NCI-H2196 (cell line): ENCODE measurements around the gene JMJD7.
A peak's percentile ranks its signal among the peaks of the same experiment; 100 is the strongest.

Source experiments
- DNase-seq: peaks from one replicate; lab custom pipeline; 2025; ENCODE audit not compliant: unreplicated experiment; lab: John Stamatoyannopoulos, UW

Gene JMJD7

DNA sequence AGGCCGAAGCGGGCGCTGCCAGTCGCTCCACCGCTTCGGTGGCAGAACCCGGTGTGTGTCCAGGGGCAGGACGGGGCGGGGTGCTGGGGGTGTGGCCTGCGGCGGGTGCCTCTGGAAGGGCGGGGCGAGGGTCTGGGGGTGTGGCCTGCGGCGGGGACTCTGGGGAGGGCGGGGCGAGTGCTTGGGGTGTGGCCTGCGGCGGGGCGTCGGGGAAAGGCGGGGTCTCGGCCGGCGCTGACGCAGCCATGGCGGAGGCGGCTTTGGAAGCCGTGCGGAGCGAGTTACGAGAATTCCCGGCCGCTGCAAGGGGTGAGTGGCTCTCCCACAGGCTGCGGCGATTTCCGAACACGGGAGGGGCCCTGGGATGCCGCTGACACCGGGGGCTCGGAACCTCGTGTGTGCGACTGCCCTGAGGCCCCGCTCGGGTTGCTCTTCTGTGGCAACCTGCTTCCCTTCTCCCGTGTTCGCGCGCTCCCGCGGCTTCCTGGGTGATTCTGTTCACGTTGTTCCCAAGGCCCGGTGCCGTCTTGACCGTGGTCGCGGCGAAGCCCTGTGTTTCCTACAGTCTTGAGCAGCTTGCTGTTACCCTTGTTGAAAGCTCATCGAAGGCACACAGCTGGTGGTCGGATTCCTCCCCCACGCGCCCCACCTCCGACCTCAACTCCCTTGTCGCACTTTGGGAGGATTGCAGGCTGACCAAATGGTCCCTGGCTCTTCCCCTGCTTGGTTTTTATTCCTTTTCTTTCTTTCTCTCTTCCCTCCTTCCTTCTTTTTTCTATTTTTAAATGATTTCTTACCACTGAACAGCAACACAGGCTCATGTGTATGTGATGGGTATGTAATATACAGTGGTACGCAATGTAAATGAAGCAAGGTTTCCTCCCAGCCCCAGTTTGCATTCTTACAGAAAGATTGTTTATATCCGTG lies at the start of gene JMJD7:
JMJD7 (plus strand) TSS at position 213 of the 927 bp plus-strand sequence; CDS start at position 246, 33 bp downstream.
- peak; percentile 71 for DNase-seq

DNA sequence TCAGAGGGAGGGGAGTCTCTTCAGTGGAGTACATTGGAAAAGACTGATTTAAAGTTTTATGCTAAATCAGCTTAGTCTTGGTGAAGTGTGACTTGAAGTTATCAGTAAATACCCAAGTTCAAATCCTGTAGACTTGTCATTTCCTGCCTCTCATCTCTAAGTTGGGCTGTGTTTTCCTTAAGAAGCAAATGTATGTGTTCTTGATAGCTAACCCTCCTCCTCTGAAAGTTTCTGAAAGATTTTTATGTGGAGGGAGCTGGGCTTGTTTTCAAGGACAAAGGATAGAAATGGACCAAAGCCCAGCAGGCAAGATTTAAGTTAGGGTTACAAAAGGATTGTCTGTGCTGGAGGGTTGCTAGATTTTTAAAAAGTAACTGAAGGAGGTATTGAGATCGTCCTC lies 49.4 kb upstream of the JMJD7 start:
- DNase-seq, result no peak

DNA sequence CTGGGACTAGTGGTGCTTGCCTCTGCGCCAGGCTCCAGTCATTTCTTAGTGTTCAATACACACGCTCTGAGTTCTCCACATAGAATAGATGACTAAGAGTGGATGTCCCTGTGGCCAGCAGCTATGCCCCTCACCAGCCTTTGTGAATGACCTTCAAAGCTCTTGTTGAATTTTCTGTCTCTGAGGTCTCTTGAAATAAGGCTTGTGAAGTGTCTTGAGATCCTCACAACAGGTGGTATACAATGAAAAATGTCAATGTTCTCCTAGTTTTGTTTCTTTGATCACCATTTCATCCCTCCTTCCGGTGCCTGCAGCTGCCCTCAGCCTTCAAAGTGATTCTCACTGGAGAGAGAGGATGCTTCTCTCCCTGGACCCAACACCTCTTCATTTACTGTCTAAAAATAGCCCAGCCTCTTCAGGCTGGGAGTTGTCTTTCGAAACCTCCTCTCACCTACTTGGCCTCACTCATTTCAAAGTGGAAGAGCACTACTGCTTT lies 48.2 kb upstream of the JMJD7 start:
- no peak for DNase-seq

DNA sequence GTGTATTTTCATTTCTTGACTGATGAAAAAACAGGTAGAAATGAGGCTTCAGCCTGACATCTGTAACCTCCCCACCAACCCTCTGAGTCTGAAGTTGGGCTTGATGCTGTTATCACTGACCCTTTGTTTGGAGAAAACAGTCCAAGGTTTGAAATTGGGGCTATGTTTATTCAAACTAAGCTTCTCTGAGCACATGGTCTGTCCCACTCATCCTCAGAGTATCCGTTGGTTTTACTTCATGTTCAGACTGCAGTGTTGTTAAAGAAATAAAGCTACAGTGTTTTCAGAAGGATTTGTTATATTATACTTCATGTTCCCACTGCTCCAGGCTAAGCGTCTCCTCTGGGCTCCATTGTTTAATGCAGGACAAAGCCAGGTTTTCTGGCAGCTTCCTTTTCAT lies 47.6 kb upstream of the JMJD7 start:
- no peak for DNase-seq

DNA sequence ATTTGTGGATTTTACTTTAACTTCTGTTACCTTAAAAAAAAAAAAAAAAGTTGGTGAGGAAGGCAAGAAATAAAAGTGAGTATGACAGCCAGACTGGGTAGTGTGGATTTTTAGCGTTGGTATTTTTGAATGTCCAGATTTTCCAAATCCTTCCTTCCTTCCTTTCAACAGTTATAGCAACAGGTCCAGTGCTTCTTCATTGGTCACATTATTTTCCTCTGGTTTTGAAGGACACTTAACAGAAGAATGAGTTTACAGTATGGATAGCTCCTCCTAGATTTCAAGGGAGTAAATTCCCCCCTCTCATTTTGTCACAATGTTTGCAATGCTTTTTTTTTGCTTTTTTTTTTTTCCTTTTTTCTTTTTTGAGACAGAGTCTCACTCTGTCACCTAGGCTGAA lies 47.2 kb upstream of the JMJD7 start:
- DNase-seq, result no peak

DNA sequence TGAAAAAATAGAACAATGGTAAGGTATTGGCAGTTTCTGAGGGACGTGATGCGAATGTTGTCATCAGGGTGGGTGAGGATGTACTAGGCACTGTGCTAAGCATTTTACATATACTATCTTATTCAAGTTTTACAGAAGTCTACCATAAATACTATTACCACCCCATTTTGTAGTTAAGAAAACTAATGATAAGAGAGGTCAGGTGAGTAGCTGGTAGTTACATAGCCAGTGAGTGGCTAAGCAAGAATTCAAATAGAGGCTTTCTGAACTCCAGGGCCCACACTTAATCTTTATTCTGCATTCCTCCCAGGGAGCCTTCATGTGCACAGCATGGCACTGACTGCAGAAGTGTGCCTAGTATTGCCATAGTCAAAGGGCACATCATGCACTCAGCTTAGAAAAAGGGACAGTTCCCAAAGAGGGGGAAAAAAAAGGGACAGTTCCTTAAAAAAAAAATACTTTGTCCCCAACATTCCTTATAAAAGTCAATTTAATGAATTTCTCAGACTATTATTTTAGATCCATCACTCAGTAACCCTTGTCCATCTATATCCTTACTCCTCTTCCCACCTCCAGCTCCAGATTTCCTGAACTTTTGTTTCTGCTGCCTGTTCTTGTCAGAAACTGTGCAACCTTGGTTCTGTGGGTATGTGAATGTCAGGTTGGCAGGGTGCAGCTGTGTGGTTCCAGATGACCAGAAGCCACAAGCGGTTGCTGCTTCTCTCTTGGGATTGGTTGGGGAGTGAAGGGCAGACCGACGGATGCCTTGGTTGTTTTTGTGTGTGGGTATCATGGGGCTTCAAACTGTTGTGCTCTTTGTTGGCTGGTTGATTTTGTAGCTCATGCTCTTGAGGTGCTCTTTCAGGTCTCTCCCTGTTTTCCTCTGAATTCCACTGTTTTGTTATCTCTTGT lies 45.3 kb upstream of the JMJD7 start:
- DNase-seq, result no peak

DNA sequence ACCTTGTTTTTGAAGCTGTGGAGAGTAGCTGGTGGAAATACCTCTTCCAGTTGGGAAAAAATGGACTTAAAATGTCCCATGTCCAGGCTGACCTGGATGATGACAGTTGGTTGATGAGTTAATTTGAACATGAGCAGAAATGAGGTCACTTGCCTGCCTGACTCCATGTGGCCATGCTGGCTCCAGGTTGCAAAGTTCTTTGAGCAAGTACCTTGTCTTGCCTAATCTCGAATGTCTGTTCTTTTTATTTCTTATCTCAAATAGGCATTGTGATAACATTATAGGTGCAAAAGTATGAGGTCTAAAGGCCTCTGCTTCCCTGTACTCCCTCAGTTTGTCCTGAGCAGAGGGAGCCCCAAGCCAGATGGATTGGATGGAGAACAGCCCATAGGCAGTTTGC lies 44.6 kb upstream of the JMJD7 start:
- DNase-seq, result no peak

DNA sequence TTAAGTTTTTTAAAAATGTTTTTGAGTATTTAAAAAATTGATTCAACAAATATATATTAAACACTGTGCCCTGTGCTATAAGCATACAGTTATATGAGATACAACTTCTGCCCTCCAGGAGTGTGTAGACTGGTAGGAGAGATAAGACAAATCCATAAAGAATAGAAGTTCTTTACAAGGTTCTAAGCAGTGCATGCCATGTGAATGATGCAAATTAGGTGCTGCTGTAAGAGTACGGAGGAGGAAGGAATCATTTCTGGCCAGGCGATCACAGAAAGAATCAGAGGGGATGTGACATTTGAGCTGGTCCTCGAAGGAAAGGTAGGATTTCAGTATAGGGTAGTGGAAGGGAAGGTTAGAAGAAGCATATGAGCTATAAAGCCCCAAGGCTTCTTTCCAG lies 39.6 kb upstream of the JMJD7 start:
- no peak for DNase-seq

DNA sequence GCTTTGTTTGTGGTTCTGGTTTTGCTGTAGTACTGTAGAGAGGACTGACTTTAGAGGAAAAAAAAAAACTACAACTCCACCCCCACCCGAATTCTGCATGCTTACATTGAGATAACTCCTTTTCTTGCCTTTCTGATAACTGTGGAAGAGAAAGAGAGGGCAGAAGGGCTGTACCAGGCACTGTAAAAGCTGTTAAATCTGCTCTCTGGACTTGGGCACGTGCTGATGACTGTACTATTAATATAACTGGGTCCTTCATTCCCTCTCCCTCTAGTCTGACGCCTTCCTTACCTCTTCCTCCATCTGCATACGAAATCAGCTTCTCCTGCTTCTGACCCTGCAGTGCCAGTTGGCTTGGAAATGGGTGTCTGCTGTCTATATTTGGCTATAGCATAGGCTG lies 38.7 kb upstream of the JMJD7 start:
- DNase-seq, result no peak

DNA sequence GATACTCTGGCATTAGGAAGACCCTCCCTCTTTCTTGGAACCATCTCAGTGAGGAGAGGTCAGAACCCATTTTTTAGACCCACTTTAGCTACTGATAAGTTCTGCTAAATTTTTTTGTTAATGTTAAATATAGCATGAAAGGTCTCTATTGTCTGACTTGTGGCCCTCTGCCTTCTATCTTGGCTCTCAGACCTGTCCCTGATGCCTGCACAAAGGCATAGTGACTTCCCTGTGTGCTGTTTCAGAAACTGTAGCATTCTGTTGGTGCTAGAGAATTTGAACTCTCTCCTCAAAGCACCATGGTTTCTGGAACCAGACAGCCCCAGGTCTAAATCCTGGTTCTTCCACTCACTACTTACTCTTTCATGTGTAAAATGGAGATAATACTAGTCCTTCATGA lies 38.2 kb upstream of the JMJD7 start:
- no peak for DNase-seq

DNA sequence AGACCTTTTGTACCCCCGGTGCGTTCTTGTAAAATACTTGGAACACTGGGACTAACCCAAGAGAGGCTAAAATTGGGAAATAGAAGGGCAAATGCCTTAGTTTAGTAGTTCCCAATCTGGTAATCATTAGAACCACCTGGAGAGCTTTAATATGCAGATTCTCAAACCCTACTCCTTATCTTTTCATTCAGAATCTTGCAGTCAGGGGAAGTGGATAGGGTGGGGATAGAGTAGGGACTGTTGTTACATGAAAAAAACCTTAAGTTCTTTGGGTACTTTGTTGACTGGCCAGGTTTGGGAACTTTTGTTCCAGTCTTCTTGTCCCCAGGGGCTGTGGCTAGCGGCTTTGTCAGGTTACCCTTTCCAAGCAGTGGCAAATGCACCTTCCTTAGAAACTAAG lies 37.7 kb upstream of the JMJD7 start:
- no peak for DNase-seq

DNA sequence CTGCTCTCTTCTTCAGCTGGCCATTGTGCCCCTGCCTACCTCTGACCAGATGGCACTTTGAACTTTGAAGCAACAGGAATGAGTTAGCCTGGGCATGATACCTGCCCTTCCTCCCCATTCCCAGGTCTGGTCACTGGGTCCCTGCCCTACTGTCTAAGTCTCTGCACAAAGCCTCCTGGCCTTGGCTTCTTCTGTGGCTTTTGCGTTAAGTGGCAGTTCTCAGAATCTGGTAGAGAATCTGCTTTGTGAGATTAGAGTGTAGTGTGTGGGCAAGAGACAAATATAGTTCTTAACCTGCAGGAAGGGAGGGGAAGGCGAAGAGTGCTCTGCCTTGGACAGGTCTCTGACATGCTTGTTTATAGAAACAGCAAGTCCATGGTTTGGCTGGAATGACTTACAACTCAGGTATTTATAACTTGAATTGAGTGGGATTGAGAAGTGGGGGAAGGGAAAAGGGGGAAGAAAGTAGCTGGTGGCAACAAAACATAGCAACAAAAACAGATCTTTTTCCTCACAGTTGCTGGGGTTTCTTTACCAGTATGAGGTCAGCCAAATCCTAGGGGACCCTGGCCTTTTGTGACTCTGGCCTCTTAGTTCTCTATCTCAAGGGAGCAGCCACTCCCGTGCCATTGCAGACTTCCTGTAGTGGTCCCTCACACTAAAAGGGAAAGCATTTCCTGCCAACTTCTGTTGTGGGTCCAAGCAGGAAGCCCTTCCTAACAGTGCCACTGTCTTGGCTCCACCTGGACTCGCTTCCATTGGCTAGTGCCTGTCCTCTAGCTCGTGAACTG lies 36.9 kb upstream of the JMJD7 start:
- no peak for DNase-seq

DNA sequence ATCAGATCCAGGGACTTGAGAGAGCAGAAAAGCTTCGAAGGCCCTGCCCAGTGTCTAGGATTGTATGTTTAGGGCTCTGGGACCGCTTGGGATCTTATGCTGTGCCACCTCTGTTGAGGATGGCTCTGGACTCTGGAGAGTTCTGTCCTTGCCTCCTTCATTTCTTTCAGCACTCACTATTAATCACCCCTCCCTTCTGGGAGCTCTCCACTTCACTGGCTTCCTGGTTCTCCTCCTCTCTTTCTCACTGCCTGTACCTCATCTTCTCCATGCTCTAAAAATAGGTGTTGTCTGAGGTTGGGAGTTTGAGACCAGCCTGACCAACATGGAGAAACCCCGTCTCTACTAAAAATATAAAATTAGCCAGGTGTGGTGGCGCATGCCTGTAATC lies 36.4 kb upstream of the JMJD7 start:
- no peak for DNase-seq

DNA sequence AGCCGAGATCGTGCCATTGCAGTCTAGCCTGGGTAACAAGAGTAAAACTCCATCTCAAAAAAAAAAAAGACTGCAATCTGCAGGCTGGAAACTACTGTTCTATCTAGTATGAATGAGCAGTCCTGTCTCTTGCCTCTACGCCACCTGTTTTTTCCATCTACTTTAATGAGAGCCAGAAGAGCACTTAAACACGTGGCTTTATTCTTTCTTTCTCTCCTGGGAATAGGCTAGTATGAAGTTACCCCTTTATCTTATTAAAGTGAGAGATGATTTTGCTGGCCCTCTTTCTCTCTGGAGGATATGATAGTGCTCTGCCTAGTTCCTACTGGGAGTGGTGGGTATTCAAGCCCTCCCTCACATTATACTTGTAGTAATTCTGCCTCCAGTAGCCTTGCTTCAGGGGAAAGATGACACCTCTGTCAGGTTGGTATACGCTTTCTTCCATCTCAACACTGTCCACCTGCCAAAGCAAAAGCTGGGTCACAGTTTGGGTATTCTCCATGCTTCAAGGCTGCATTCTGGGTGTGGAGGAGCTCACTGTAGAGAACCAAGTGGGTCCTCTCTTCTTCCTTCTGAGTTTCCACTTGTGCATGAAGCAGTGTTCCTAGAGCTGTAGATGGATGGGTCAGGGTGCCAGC lies 35.8 kb upstream of the JMJD7 start:
- no peak for DNase-seq

DNA sequence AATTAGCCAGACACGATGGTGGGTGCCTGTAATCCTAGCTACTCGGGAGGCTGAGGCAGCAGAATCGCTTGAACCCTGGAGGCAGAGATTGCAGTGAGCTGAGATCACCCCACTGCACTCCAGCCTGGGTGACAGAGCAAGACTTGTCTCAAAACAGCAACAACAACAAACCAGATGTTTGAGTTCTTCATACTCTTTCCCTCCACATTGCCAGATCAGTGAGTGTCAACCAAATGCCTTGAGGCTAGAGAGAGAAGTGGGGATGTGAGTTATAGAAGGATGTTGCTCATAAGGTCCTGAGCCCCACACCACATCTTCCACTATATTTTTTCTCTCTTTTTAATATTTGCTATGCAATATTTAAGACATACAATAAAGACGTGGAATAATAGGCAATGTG lies 33.8 kb upstream of the JMJD7 start:
- no peak for DNase-seq

DNA sequence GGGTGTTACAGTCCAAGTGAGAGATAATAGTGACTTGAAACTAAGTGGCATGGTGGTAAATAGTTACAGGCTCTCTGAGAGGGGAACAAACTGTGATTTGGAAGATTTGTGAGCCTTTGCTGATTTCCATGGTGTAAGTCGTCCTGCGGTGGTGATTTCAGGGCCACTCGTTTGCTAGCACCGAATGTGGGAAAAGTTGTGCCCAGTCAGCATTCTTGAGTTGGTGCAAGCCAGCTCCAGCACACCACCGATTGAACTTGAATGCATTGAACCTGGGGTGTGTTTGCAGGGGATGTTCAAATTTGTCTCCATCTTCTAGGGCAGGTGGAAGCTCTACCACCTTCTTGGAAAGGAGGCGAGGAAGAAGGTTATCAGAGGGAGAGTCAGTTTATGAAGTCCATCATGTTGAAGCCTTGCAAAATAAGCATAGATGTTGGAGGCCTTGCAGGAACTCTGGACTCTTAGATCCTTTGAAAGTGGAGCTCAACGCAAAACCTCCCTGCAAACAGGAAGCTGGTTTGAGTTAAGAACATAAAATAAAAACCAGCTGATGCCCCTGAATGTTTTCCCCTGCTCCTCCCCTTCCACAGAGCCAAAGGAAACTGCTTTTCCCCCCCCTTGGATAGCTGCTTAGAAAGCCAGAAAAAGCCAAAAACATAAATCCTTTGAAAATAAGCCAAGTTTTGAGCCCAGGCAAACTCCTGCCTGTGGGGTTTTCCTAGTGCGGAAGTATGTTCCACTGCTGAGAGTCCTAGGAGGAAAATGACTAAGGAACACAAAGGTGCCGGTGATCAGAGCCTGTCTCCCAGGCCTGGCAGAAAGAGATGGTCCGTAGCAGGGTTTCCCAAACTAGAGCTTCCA lies 31.7 kb upstream of the JMJD7 start:
- no peak for DNase-seq

DNA sequence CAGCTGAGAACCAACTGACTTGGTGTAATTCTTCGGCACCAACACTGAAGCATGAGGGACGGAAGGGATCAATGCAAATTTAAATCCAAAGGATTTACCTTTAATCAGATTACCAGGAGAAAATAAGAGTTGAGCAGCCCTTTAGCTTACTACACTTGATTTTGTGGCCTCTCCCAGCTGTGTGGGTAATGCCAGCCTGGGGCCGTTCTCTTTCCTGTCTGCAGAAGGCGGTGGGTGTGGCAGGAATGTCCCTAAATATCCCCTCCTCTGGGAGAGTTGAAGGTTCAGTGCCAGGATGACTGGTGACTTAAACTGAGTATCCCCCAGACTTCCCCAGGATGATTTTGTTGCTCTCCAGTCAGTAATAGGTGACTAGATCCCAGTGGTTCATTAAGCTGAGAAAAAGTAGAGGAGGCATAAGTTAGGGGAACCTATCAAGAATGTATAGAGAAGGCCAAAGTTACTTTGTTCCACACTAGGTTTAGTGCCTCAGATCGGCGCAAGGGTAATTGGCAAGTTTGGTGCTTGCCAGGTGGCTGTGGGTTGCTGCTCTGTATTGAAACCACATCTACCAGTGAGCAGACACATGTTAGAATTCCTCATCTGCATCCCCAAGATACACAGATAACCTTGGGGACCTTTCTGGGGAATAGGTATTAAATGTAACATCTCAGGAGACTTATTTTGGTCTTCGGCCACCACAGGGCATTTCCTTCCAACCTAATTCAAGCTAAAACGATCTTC lies 30.5 kb upstream of the JMJD7 start:
- no peak for DNase-seq

DNA sequence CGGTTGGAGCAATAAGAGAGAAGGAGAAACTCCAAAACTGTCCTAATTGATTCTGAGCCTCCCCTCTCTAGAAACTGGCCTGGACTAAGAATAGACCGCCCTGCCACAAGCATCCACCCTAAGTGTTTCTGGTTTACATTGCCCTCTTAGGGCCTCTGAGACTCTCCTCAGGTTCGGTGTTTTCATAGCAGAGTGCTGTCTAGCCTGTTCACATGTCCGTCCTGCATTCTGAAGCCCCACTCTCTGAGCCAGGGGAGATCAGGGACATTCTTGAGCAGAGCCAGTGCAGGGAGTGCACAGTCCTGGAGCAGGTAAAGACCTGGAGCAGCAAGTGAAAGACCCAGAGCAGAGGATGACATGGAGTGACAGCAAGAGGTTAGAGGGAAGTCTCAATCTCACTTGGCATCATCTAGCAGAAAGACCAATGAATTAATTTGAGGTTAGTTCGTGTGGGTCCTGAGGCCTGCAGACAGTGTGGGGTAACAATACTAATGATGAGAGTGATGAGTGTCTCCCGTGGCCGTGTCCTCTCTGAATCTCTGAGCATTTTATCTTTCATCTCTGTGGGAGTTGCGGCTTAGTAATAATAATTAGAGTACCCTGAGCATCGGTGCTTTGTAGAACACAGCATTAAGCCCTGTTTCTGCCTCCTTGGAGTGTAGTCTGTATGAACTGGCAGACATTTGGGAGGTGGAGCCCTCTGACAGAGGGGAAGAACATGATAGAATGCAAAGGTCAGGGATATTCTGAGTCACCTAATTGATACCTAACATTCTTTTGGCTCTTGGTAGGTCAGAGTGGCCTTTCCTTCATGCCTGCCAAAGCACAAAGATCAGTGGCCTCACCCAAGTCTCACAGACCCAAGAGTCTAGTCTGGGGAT lies 29.0 kb upstream of the JMJD7 start:
- no peak for DNase-seq
